Measurements from ENCODE around the gene AP2A2. TPM values are rescaled to one million over a fixed set of nuclear protein-coding genes. Genes with fewer than 3 reads are reported as not detected.
A peak's percentile ranks its signal among the peaks of the same experiment; 100 is the strongest.

The AP2A2 gene
- total and polyA plus RNA-seq, 8 donors, result 15.0 to 350 (median 39.9) TPM

GRCh38 chr11:1006762-1007161 lies 81.1 kb downstream of the AP2A2 start:
- H3K9me3 ChIP-seq, result no peaks in the 10 kb centered on the region
- peaks cover 0 to 6% (median 2%) of the 10 kb centered on the region in 4 donors for H3K4me1 ChIP-seq
- TF ChIP-seq CTCF (IDR thresholded peaks at IDR 0.05), result no peak
- peak in 1 of 3 donors; percentile 26 for TF ChIP-seq POLR2AphosphoS5 (IDR thresholded peaks at IDR 0.05)
- no peak for TF ChIP-seq EP300 (IDR thresholded peaks at IDR 0.05)
- TF ChIP-seq POLR2A (IDR thresholded peaks at IDR 0.05), result no peak
- H3K36me3 ChIP-seq, result peaks cover 63 to 100% (median 98%) of the 10 kb centered on the region in 4 donors
- intact Hi-C loops (cut with DNase I; ENCODE audit: low total_unique reads), result no loop called here
- 55 to 79% (median 60%) methylated on average over 13 of the region's 13 CpGs for WGBS, 5 donors
- H3K27ac ChIP-seq, result peak overlapping the region in 1 of 5 donors; percentile 28
- DNase-seq, result peak; percentile 55 to 72
- H3K4me3 ChIP-seq, result no peak overlapping the region
- H3K27me3 ChIP-seq, result no peaks in the 10 kb centered on the region

- peaks cover 0 to 7% (median 2%) of the 10 kb centered on the region in 4 donors for H3K4me1 ChIP-seq
- H3K4me3 ChIP-seq, result no peak overlapping the region
- intact Hi-C loops (cut with DNase I; ENCODE audit: low total_unique reads), result no loop called here
- H3K36me3 ChIP-seq, result peaks cover 62 to 100% (median 98%) of the 10 kb centered on the region in 4 donors
- DNase-seq, result no peak
- no peak for TF ChIP-seq CTCF (IDR thresholded peaks at IDR 0.05)
- no peak for TF ChIP-seq EP300 (IDR thresholded peaks at IDR 0.05)
- TF ChIP-seq POLR2A (IDR thresholded peaks at IDR 0.05), result no peak
- TF ChIP-seq POLR2AphosphoS5 (IDR thresholded peaks at IDR 0.05), result no peak
- no peaks in the 10 kb centered on the region for H3K27me3 ChIP-seq
- WGBS, 5 donors, result 75 to 85% (median 84%) methylated on average over 9 to 10 of the region's 10 CpGs
- no peaks in the 10 kb centered on the region for H3K9me3 ChIP-seq
- H3K27ac ChIP-seq, result no peak overlapping the region
Measured at GRCh38 chr11:1007279-1007678, 81.6 kb downstream of the AP2A2 start.

- 74 to 86% (median 79%) methylated on average over 19 to 38 of the region's 38 CpGs for WGBS, 5 donors
Measured at GRCh38 chr11:1008001-1008802, 82.5 kb downstream of the AP2A2 start.

GRCh38 chr11:1008803-1009145 lies 83.1 kb downstream of the AP2A2 start:
- DNase-seq, result no peak
- intact Hi-C loops (cut with DNase I; ENCODE audit: low total_unique reads), result no loop called here
- TF ChIP-seq POLR2A (IDR thresholded peaks at IDR 0.05), result no peak
- TF ChIP-seq CTCF (IDR thresholded peaks at IDR 0.05), result no peak
- no peak for TF ChIP-seq POLR2AphosphoS5 (IDR thresholded peaks at IDR 0.05)
- no peak for TF ChIP-seq EP300 (IDR thresholded peaks at IDR 0.05)
- WGBS, 5 donors, result 79 to 89% (median 84%) methylated on average over 11 of the region's 11 CpGs
- H3K9me3 ChIP-seq, result no peaks in the 10 kb centered on the region
- H3K27ac ChIP-seq, result no peak overlapping the region
- H3K27me3 ChIP-seq, result no peaks in the 10 kb centered on the region
- no peak overlapping the region for H3K4me3 ChIP-seq
- peaks cover 57 to 100% (median 97%) of the 10 kb centered on the region in 4 donors for H3K36me3 ChIP-seq
- peaks cover 0 to 11% (median 2%) of the 10 kb centered on the region in 4 donors for H3K4me1 ChIP-seq

More at GRCh38 chr11:1008001-1008802, 82.5 kb downstream of the AP2A2 start:
- Histone ChIP-seq H3K9me3 (no peaks in the 10 kb centered on the region), H3K4me1 (peaks cover 0 to 11% (median 2%) of the 10 kb centered on the region in 4 donors), H3K27me3 (no peaks in the 10 kb centered on the region), H3K27ac (no peak overlapping the region), H3K36me3 (peaks cover 58 to 100% (median 97%) of the 10 kb centered on the region in 4 donors), H3K4me3 (no peak overlapping the region)
- no peak for TF ChIP-seq POLR2AphosphoS5 (IDR thresholded peaks at IDR 0.05)
- no peak for TF ChIP-seq CTCF (IDR thresholded peaks at IDR 0.05)
- no peak for TF ChIP-seq EP300 (IDR thresholded peaks at IDR 0.05)
- TF ChIP-seq POLR2A (IDR thresholded peaks at IDR 0.05), result no peak
- intact Hi-C loops (cut with DNase I; ENCODE audit: low total_unique reads), result no loop called here
- peak in 1 of 2 donors; percentile 35 for DNase-seq

Data from stomach (tissue), 9 donors.